Measurements from ENCODE around the gene RTN1.

DNA sequence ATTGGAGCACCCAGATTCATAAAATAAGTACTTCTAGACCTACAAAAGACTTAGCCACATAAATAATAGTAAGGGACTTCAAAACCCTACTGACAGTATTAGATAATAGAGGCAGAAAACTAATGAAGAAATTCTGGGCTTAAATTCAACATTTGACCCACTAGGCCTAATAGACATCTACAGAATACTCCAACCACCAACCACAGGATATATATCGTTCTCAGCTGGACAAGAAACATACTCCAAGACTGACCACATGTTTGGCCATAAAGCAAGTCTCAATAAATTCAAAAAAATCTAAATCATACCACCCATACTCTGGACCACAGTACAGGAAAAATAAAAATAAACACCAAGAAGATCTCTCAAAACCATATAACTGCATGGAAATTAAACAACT lies 180.2 kb downstream of the RTN1 start:
- TF ChIP-seq EZH2phosphoT487 (IDR thresholded peaks at IDR 0.05; ENCODE audit: low read depth), result no peak
- TF ChIP-seq, protein P1, sequence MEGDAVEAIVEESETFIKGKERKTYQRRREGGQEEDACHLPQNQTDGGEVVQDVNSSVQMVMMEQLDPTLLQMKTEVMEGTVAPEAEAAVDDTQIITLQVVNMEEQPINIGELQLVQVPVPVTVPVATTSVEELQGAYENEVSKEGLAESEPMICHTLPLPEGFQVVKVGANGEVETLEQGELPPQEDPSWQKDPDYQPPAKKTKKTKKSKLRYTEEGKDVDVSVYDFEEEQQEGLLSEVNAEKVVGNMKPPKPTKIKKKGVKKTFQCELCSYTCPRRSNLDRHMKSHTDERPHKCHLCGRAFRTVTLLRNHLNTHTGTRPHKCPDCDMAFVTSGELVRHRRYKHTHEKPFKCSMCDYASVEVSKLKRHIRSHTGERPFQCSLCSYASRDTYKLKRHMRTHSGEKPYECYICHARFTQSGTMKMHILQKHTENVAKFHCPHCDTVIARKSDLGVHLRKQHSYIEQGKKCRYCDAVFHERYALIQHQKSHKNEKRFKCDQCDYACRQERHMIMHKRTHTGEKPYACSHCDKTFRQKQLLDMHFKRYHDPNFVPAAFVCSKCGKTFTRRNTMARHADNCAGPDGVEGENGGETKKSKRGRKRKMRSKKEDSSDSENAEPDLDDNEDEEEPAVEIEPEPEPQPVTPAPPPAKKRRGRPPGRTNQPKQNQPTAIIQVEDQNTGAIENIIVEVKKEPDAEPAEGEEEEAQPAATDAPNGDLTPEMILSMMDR (IDR thresholded peaks at IDR 0.05; ENCODE audit: low read depth, low read length), result no peak

Data from OCI-LY3 (cell line).